Esophagus squamous epithelium (tissue), 4 donors: Measurements from ENCODE around the gene POC1A.

ENCODE experiments used
- POLR2A ChIP-seq, 4 donors: fragments of 450-650 bp; IDR thresholded peaks; one replicate each; pipeline ENCODE4 v1.6.1; 2017; ENCODE audit warnings: antibody characterized with exemption in 4 of 4, mild to moderate bottlenecking in 4 of 4, moderate library complexity in 3 of 4
- TF ChIP-seq, protein P1 (sequence below), 6 experiments: fragments of 450-650 bp in 4 of 6; fragments of 200-600 bp in 2 of 6; sonication (generic) in 2 of 6; IDR thresholded peaks; one replicate each; pipeline ENCODE4 v1.5.1; 2016 to 2019; ENCODE audit warnings: antibody characterized with exemption in 6 of 6, mild to moderate bottlenecking in 4 of 6, moderate library complexity in 4 of 6

- TF ChIP-seq, protein P1, sequence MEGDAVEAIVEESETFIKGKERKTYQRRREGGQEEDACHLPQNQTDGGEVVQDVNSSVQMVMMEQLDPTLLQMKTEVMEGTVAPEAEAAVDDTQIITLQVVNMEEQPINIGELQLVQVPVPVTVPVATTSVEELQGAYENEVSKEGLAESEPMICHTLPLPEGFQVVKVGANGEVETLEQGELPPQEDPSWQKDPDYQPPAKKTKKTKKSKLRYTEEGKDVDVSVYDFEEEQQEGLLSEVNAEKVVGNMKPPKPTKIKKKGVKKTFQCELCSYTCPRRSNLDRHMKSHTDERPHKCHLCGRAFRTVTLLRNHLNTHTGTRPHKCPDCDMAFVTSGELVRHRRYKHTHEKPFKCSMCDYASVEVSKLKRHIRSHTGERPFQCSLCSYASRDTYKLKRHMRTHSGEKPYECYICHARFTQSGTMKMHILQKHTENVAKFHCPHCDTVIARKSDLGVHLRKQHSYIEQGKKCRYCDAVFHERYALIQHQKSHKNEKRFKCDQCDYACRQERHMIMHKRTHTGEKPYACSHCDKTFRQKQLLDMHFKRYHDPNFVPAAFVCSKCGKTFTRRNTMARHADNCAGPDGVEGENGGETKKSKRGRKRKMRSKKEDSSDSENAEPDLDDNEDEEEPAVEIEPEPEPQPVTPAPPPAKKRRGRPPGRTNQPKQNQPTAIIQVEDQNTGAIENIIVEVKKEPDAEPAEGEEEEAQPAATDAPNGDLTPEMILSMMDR (IDR thresholded peaks at IDR 0.05) = no peak
- TF ChIP-seq POLR2A (IDR thresholded peaks at IDR 0.05) = no peak
Measured at GRCh38 chr3:52136513-52136912, 17.7 kb downstream of the POC1A start.
